Stomach (tissue), 9 donors: Measurements from ENCODE around the gene SNX18. TPM values are rescaled to one million over a fixed set of nuclear protein-coding genes. Genes with fewer than 3 reads are reported as not detected.
"Not testable (repeated sequence)": the region's sequence is repeated elsewhere in the genome, so short reads cannot be mapped to it uniquely, and the experiment has no call there.

Experiments used
- DNase-seq, 2 donors: peaks; one replicate each; pipeline versions ENCODE4 v3.0.0 to v3.0.0-alpha.2; 2013 to 2019
- H3K27ac ChIP-seq, 5 donors: fragments of 200-600 bp in 4 of 5; sonication (generic) in 4 of 5; one replicate each; pipeline ENCODE4 v1.5.1; 2013 to 2019; ENCODE audit warnings: mild to moderate bottlenecking in 1 of 5, moderate library complexity in 1 of 5
- H3K27me3 ChIP-seq, 3 donors: fragments of 200-600 bp; sonication (generic); one replicate each; pipeline ENCODE4 v1.5.1; 2017 to 2019; ENCODE audit warnings: mixed run types in 1 of 3
- H3K36me3 ChIP-seq, 4 donors: fragments of 200-600 bp; sonication (generic); 1 replicate in 3 of 4; 2 replicates in 1 of 4; pipeline ENCODE4 v1.5.1; 2016 to 2019
- H3K4me1 ChIP-seq, 4 donors: fragments of 200-600 bp; sonication (generic); one replicate each; pipeline ENCODE4 v1.5.1; 2016 to 2019
- H3K4me3 ChIP-seq, 4 donors: fragments of 200-600 bp; sonication (generic) in 3 of 4; one replicate each; pipeline ENCODE4 v1.5.1; 2016 to 2019; ENCODE audit warnings: mild to moderate bottlenecking in 1 of 4
- H3K9me3 ChIP-seq, 4 donors: fragments of 200-600 bp; sonication (generic); one replicate each; pipeline ENCODE4 v1.5.1; 2016 to 2019
- CTCF ChIP-seq, 7 experiments: fragments of 450-650 bp in 4 of 7; fragments of 200-600 bp in 3 of 7; sonication (generic) in 3 of 7; IDR thresholded peaks; one replicate each; pipeline ENCODE4 v1.5.1; 2016 to 2019; ENCODE audit warnings: antibody characterized with exemption in 7 of 7, control low read depth in 2 of 7, mild to moderate bottlenecking in 1 of 7
- EP300 ChIP-seq: sonication (generic); formaldehyde crosslinking; IDR thresholded peaks from one replicate; pipeline ENCODE4 v1.6.1; 2017; ENCODE audit warnings: antibody characterized with exemption
- POLR2A ChIP-seq, 4 donors: fragments of 450-650 bp; IDR thresholded peaks; one replicate each; pipeline ENCODE4 v1.6.1; 2016; ENCODE audit warnings: antibody characterized with exemption in 4 of 4, control low read depth in 2 of 4, mild to moderate bottlenecking in 1 of 4, moderate library complexity in 1 of 4
- POLR2AphosphoS5 ChIP-seq, 3 donors: sonication (generic); formaldehyde crosslinking; IDR thresholded peaks; one replicate each; pipeline ENCODE4 v1.6.1; 2016; ENCODE audit warnings: antibody characterized with exemption in 3 of 3
- WGBS, 5 donors: extraction: QIAGEN DNeasy Blood & Tissue Kit in 3 of 5; methylation state at CpG; one replicate each; pipeline versions ENCODE4 v1.1.5 to v1.1.7; 2013 to 2018; 5-methylcytosine and 5-hydroxymethylcytosine counted together
- intact Hi-C: fragments of 100-400 bp; cut with DNase I; formaldehyde crosslinking; loops from one replicate; pipeline ENCODE4 v1.15.1; 2023; ENCODE audit warnings: low total_unique reads
- polyA plus RNA-seq, 3 donors: library from polyadenylated mRNA; stranded (reverse); fragments of 200-250 nt; gene quantifications; one replicate each; pipeline ENCODE4 v1.2.3, GENCODE V29; 2013
- total RNA-seq, 5 donors: library from RNA; depleted of rRNA; stranded (reverse); fragments of >200 nt; gene quantifications; one replicate each; pipeline versions ENCODE4 v1.1.0 to v1.2.3, GENCODE V29; 2014 to 2016
- donor health status: healthy with polysubstance abuse.
- donor health status: Bipolar disorder and iron deficiency.
- donor health status: healthy.

SNX18 gene
- total and polyA plus RNA-seq, 8 donors, result 4.4 to 77.9 (median 31.6) TPM

GRCh38 chr5:54480296-54480695 lies 37.3 kb upstream of the SNX18 start:
- H3K9me3 ChIP-seq, result no peaks in the 10 kb centered on the region
- no peaks in the 10 kb centered on the region for H3K36me3 ChIP-seq
- no peak overlapping the region for H3K4me3 ChIP-seq
- intact Hi-C loops, result no loop called here
- TF ChIP-seq POLR2A (IDR thresholded peaks at IDR 0.05) (no peak), EP300 (no peak), POLR2AphosphoS5 (IDR thresholded peaks at IDR 0.05) (no peak), CTCF (IDR thresholded peaks at IDR 0.05) (no peak)
- no peak overlapping the region for H3K27ac ChIP-seq
- H3K4me1 ChIP-seq, result no peaks in the 10 kb centered on the region
- DNase-seq, result no peak
- H3K27me3 ChIP-seq, result no peaks in the 10 kb centered on the region

- WGBS, 5 donors, result 68 to 77% (median 72%) methylated on average over 5 of the region's 5 CpGs
- intact Hi-C loops, result no loop called here
- H3K27ac ChIP-seq, result no peak overlapping the region
Observed at GRCh38 chr5:54484219-54484894, 33.2 kb upstream of the SNX18 start.

GRCh38 chr5:54485659-54486058 lies 31.9 kb upstream of the SNX18 start:
- H3K27me3 ChIP-seq, DNase-seq, H3K27ac ChIP-seq, H3K9me3 ChIP-seq, H3K4me3 ChIP-seq, H3K36me3 ChIP-seq, intact Hi-C loops, H3K4me1 ChIP-seq: not testable (repeated sequence)

More at GRCh38 chr5:54484219-54484894, 33.2 kb upstream of the SNX18 start:
- Histone ChIP-seq H3K27me3 (no peaks in the 10 kb centered on the region), H3K9me3 (no peaks in the 10 kb centered on the region), H3K4me1 (no peaks in the 10 kb centered on the region), H3K36me3 (no peaks in the 10 kb centered on the region), H3K4me3 (no peak overlapping the region)
- DNase-seq, result no peak
- TF ChIP-seq EP300 (no peak), CTCF (IDR thresholded peaks at IDR 0.05) (no peak), POLR2AphosphoS5 (IDR thresholded peaks at IDR 0.05) (no peak), POLR2A (IDR thresholded peaks at IDR 0.05) (no peak)

- H3K36me3 ChIP-seq, DNase-seq, H3K27me3 ChIP-seq, H3K27ac ChIP-seq, H3K4me1 ChIP-seq, H3K4me3 ChIP-seq, H3K9me3 ChIP-seq, intact Hi-C loops: not testable (repeated sequence)
- 25 to 49% (median 47%) methylated on average over 2 of the region's 2 CpGs for WGBS, 5 donors
- peak in 1 of 7 experiments; percentile 3 for TF ChIP-seq CTCF (IDR thresholded peaks at IDR 0.05)
Observed at GRCh38 chr5:54489648-54489979, 27.9 kb upstream of the SNX18 start.

GRCh38 chr5:54491326-54491725 lies 26.2 kb upstream of the SNX18 start:
- no peak overlapping the region for H3K4me3 ChIP-seq
- no peak for TF ChIP-seq CTCF (IDR thresholded peaks at IDR 0.05)
- TF ChIP-seq POLR2A (IDR thresholded peaks at IDR 0.05), result no peak
- TF ChIP-seq EP300, result no peak
- TF ChIP-seq POLR2AphosphoS5 (IDR thresholded peaks at IDR 0.05), result no peak
- no peaks in the 10 kb centered on the region for H3K4me1 ChIP-seq
- intact Hi-C loops, result no loop called here
- H3K27ac ChIP-seq, result no peak overlapping the region
- no peak for DNase-seq
- no peaks in the 10 kb centered on the region for H3K36me3 ChIP-seq
- no peaks in the 10 kb centered on the region for H3K9me3 ChIP-seq
- 86 to 100% (median 88%) methylated on average over 1 of the region's 1 CpG for WGBS, 5 donors
- peaks cover 0 to 5% (median 0%) of the 10 kb centered on the region in 3 donors for H3K27me3 ChIP-seq
